ENCODE measurements around the gene RIPK3. TPM values are rescaled to one million over a fixed set of nuclear protein-coding genes. Genes with fewer than 3 reads are reported as not detected.

Gene RIPK3
- total RNA-seq, 2 experiments from 2014 or later = 5.9 to 6.5 TPM

GRCh38 chr14:24367514-24368211 is 27.9 kb upstream of the RIPK3 start, which contains the start of gene NFATC4:
NFATC4 (plus strand) TSS chr14:24368184; CDS start chr14:24368341, 157 bp downstream.
- CTCF ChIA-PET = interaction anchor here (1.4 to 6.3 kb wide), 2 partner anchors 34 to 63 kb away, joined by 7 to 30 read pairs; partner anchors contain the start of gene ADCY4
- no peak for ATAC-seq
- Mint-ChIP-seq H3K36me3 (ENCODE audit: low read depth) (no peaks in the 10 kb centered on the region), H3K27ac (no peak within 1 kb of the TSS), H3K4me3 (peak within 1 kb of the TSS; percentile 61), H3K27me3 (peaks cover 37% of the 10 kb centered on the region), H3K4me1 (ENCODE audit: low read depth) (peaks cover 32% of the 10 kb centered on the region), H3K9me3 (no peaks in the 10 kb centered on the region)
- peak; percentile 53 for DNase-seq
- no peak for TF ChIP-seq CTCF (IDR thresholded peaks at IDR 0.05)
- intact Hi-C loops (cut with micrococcal nuclease) = loop anchor here (5.0 kb wide), 1 partner anchor 65 kb away; no protein-coding TSS in a partner anchor
- POLR2A ChIA-PET = interaction anchor here (1.4 kb wide), 1 partner anchor 63 kb away, joined by 7 read pairs; the partner anchor contains the start of genes CBLN3 and KHNYN

- H3K27me3 Mint-ChIP-seq = peaks cover 40% of the 10 kb centered on the region
- ChIA-PET POLR2A (interaction anchor here (0.6 to 2.2 kb wide), 7 partner anchors 12 to 129 kb away, joined by 3 to 19 read pairs (median 6); partner anchors contain the start of genes CBLN3 and KHNYN), CTCF (interaction anchor here (0.9 to 2.3 kb wide), 12 partner anchors 18 to 74 kb away, joined by 3 to 73 read pairs (median 9); partner anchors contain the start of genes DHRS1, KHNYN, LTB4R2 and NOP9)
- DNase-seq (peak; percentile 57), ATAC-seq (peak; percentile 14)
- H3K4me3 Mint-ChIP-seq = peak overlapping the region; percentile 61
- H3K9me3 Mint-ChIP-seq = no peaks in the 10 kb centered on the region
- H3K4me1 Mint-ChIP-seq (ENCODE audit: low read depth) = peaks cover 32% of the 10 kb centered on the region
- H3K36me3 Mint-ChIP-seq (ENCODE audit: low read depth) = no peaks in the 10 kb centered on the region
- no peak overlapping the region for H3K27ac Mint-ChIP-seq
- TF ChIP-seq CTCF (IDR thresholded peaks at IDR 0.05) = no peak
- intact Hi-C loops (cut with micrococcal nuclease) = loop anchor here (5.0 kb wide), 1 partner anchor 65 kb away; no protein-coding TSS in a partner anchor
These were observed 27.1 kb upstream of the RIPK3 start for GRCh38 chr14:24366721-24367513.

- H3K36me3 Mint-ChIP-seq (ENCODE audit: low read depth) = no peaks in the 10 kb centered on the region
- H3K9me3 Mint-ChIP-seq = no peaks in the 10 kb centered on the region
- ATAC-seq = peak; percentile 3
- intact Hi-C loops (cut with micrococcal nuclease) = loop anchor here (5.0 kb wide), 1 partner anchor 66 kb away; no protein-coding TSS in a partner anchor
- H3K27me3 Mint-ChIP-seq = peaks cover 42% of the 10 kb centered on the region
- H3K4me3 Mint-ChIP-seq = peak overlapping the region; percentile 66
- H3K27ac Mint-ChIP-seq = no peak overlapping the region
- TF ChIP-seq CTCF (IDR thresholded peaks at IDR 0.05) = no peak
- POLR2A ChIA-PET = interaction anchor here (0.6 to 2.2 kb wide), 8 partner anchors 12 to 129 kb away, joined by 3 to 19 read pairs (median 5); partner anchors contain the start of genes CBLN3 and KHNYN
- H3K4me1 Mint-ChIP-seq (ENCODE audit: low read depth) = peaks cover 32% of the 10 kb centered on the region
- CTCF ChIA-PET = interaction anchor here (0.9 to 2.3 kb wide), 14 partner anchors 18 to 74 kb away, joined by 3 to 73 read pairs (median 8); partner anchors contain the start of genes DHRS1, KHNYN, LTB4R2 and NOP9
- no peak for DNase-seq
These were observed 26.6 kb upstream of the RIPK3 start for GRCh38 chr14:24366413-24366720.

GRCh38 chr14:24365600-24366412 is 26.0 kb upstream of the RIPK3 start:
- TF ChIP-seq CTCF (IDR thresholded peaks at IDR 0.05) = peak; percentile 60
- Mint-ChIP-seq H3K27ac (peak overlapping the region; percentile 77), H3K36me3 (ENCODE audit: low read depth) (no peaks in the 10 kb centered on the region), H3K4me1 (ENCODE audit: low read depth) (peaks cover 32% of the 10 kb centered on the region), H3K9me3 (no peaks in the 10 kb centered on the region), H3K4me3 (peak overlapping the region; percentile 66), H3K27me3 (peaks cover 44% of the 10 kb centered on the region)
- CTCF ChIA-PET = interaction anchor here (0.7 to 2.3 kb wide), 20 partner anchors 10 to 75 kb away, joined by 3 to 73 read pairs (median 5); partner anchors contain the start of genes DHRS1, KHNYN, LTB4R2 and NOP9
- POLR2A ChIA-PET = interaction anchor here (0.6 to 2.2 kb wide), 8 partner anchors 13 to 128 kb away, joined by 3 to 19 read pairs (median 5); partner anchors contain the start of genes CBLN3 and KHNYN
- intact Hi-C loops (cut with micrococcal nuclease) = loop anchor here (5.0 kb wide), 1 partner anchor 66 kb away; no protein-coding TSS in a partner anchor
- DNase-seq = peak; percentile 89
- peak; percentile 72 for ATAC-seq
